HCT116 (cell line): ENCODE results near the gene NLRP14. TPM values are rescaled to one million over a fixed set of nuclear protein-coding genes. Genes with fewer than 3 reads are reported as not detected.

ENCODE experiments used
- ATAC-seq: fragments of 200-7000 bp; cut with Tn5 transposase; 2 replicates; pipeline ENCODE4 v1.9.1; 2020; ENCODE audit warnings: mild to moderate bottlenecking, moderate library complexity
- BruUV-seq: library from RNA; stranded (reverse); fragments of 400-500 nt; replicated peaks from 2 replicates; lab custom pipeline; 2021; lab: Mats Ljungman, UMichigan
- CTCF ChIA-PET: fragments of 300-600 bp; sonication (Branson Sonifier 250); formaldehyde crosslinking; loops from one replicate; lab custom pipeline; 2021; ENCODE audit warnings: antibody characterized with exemption; lab: Charles Lee
- POLR2A ChIA-PET: fragments of 300-600, 350-600 bp; sonication (Branson Sonifier 250); formaldehyde crosslinking; loops from one replicate; lab custom pipeline; 2021; ENCODE audit warnings: antibody characterized with exemption; lab: Charles Lee
- RAD21 ChIA-PET, 2 experiments: fragments of 300-600 bp; sonication (Branson Sonifier 250); formaldehyde crosslinking; loops; one replicate each; lab custom pipeline; 2023; ENCODE audit warnings: low total read pairs in 2 of 2; ENCODE audit not compliant: uncharacterized antibody in 2 of 2, unreplicated experiment in 2 of 2, low non-redundant PET in 1 of 2; lab: Charles Lee
- DNase-seq: peaks from one replicate; pipeline ENCODE4 v3.0.0-alpha.2; 2010; ENCODE audit warnings: low read depth, low spot score
- H2AFZ ChIP-seq: fragments of 200-600 bp; shearing (Covaris generic), sonication (generic); 2 replicates; pipeline ENCODE4 v1.6.1; 2017; ENCODE audit warnings: low read depth, mixed run types, mixed read lengths, antibody characterized with exemption, low read length; ENCODE audit not compliant: poor library complexity, severe bottlenecking
- H3K27ac ChIP-seq: 2 replicates; pipeline ENCODE4 v1.5.1; 2012; ENCODE audit warnings: low read depth, low read length
- H3K27me3 ChIP-seq: fragments of 200-600 bp; sonication (generic); 2 replicates; pipeline ENCODE4 v1.6.1; 2016; ENCODE audit warnings: mixed run types, low read length, mixed read lengths; ENCODE audit not compliant: insufficient read depth
- H3K36me3 ChIP-seq, 2 experiments: fragments of 200-500 bp in 1 of 2; fragments of 200-600 bp in 1 of 2; sonication (Bioruptor generic) in 1 of 2; sonication (generic) in 1 of 2; 2 replicates each; pipeline versions ENCODE4 v1.5.1 to v1.6.1; 2014 to 2016; ENCODE audit warnings: low read length in 2 of 2, inconsistent platforms in 1 of 2, mixed read lengths in 1 of 2, mixed run types in 1 of 2; ENCODE audit not compliant: insufficient read depth in 2 of 2, control insufficient read depth in 1 of 2
- H3K4me1 ChIP-seq, 2 experiments: fragments of 200-600 bp in 1 of 2; sonication (generic) in 1 of 2; 2 replicates each; pipeline versions ENCODE4 v1.5.1 to v1.6.1; 2012 to 2017; ENCODE audit warnings: low read length in 2 of 2, inconsistent platforms in 1 of 2, mild to moderate bottlenecking in 1 of 2, mixed read lengths in 1 of 2, mixed run types in 1 of 2, moderate library complexity in 1 of 2; ENCODE audit not compliant: insufficient read depth in 2 of 2, control insufficient read depth in 1 of 2
- H3K4me2 ChIP-seq: fragments of 200-600 bp; sonication (generic); 2 replicates; pipeline ENCODE4 v1.6.1; 2017; ENCODE audit warnings: mixed run types, low read length, mixed read lengths
- H3K4me3 ChIP-seq, 2 experiments: fragments of 200-600 bp in 1 of 2; sonication (generic) in 1 of 2; replicated peaks in 1 of 2; 2 replicates each; pipeline ENCODE4 v1.5.1; 2011 to 2016; ENCODE audit warnings: low read length in 2 of 2, control low read depth in 1 of 2, low read depth in 1 of 2, mild to moderate bottlenecking in 1 of 2, mixed read lengths in 1 of 2, mixed run types in 1 of 2
- H3K79me2 ChIP-seq: fragments of 200-600 bp; sonication (generic); 2 replicates; pipeline ENCODE4 v1.6.1; 2017; ENCODE audit warnings: mild to moderate bottlenecking, mixed run types, low read length, moderate library complexity, mixed read lengths; ENCODE audit not compliant: insufficient read depth
- H3K9ac ChIP-seq: fragments of 200-600 bp; sonication (generic); 2 replicates; pipeline ENCODE4 v1.6.1; 2016; ENCODE audit warnings: low read length, mixed read lengths
- H3K9me2 ChIP-seq: fragments of 200-600 bp; sonication (generic), shearing (Covaris generic); 2 replicates; pipeline ENCODE4 v1.6.1; 2017; ENCODE audit warnings: mixed run types, mild to moderate bottlenecking, moderate library complexity; ENCODE audit not compliant: insufficient read depth
- H3K9me3 ChIP-seq, 2 experiments: fragments of 200-500 bp in 1 of 2; fragments of 200-600 bp in 1 of 2; sonication (Bioruptor generic) in 1 of 2; sonication (generic) in 1 of 2; 2 replicates each; pipeline ENCODE4 v1.6.1; 2014 to 2017; ENCODE audit warnings: low read length in 2 of 2, mixed read lengths in 2 of 2, inconsistent platforms in 1 of 2, low read depth in 1 of 2, mild to moderate bottlenecking in 1 of 2, mixed run types in 1 of 2, moderate library complexity in 1 of 2; ENCODE audit not compliant: control insufficient read depth in 1 of 2, insufficient read depth in 1 of 2
- H4K20me1 ChIP-seq: fragments of 200-600 bp; sonication (generic), shearing (Covaris generic); 2 replicates; pipeline ENCODE4 v1.6.1; 2017; ENCODE audit warnings: mixed run types, mild to moderate bottlenecking, moderate library complexity; ENCODE audit not compliant: insufficient read depth
- CBX3 ChIP-seq: IDR thresholded peaks from 2 replicates; pipeline ENCODE4 v1.6.1; 2012; ENCODE audit warnings: low read depth
- CEBPB ChIP-seq: IDR thresholded peaks from 2 replicates; pipeline ENCODE4 v1.6.1; 2012; ENCODE audit warnings: low read depth
- ELF1 ChIP-seq: IDR thresholded peaks from 2 replicates; pipeline ENCODE4 v1.6.1; 2012; ENCODE audit warnings: low read depth, borderline replicate concordance
- FOSL1 ChIP-seq: IDR thresholded peaks from 2 replicates; pipeline ENCODE4 v1.6.1; 2012; ENCODE audit warnings: low read depth
- JUND ChIP-seq: IDR thresholded peaks from 2 replicates; pipeline ENCODE4 v1.6.1; 2012
- POLR2AphosphoS5 ChIP-seq: IDR thresholded peaks from 2 replicates; pipeline ENCODE4 v1.6.1; 2011; ENCODE audit warnings: mild to moderate bottlenecking, low read depth, low read length, moderate library complexity
- RAD21 ChIP-seq: IDR thresholded peaks from 2 replicates; pipeline ENCODE4 v1.6.1; 2012; ENCODE audit warnings: low read depth, mild to moderate bottlenecking
- REST ChIP-seq: IDR thresholded peaks from 2 replicates; pipeline ENCODE4 v1.6.1; 2012; ENCODE audit warnings: low read depth
- SP1 ChIP-seq: IDR thresholded peaks from 2 replicates; pipeline ENCODE4 v1.6.1; 2012; ENCODE audit warnings: low read depth
- SRF ChIP-seq: IDR thresholded peaks from 2 replicates; pipeline ENCODE4 v1.6.1; 2012; ENCODE audit warnings: low read depth
- TCF7L2 ChIP-seq: IDR thresholded peaks from 2 replicates; pipeline ENCODE4 v1.7.0; 2011; ENCODE audit warnings: borderline replicate concordance, inconsistent platforms; ENCODE audit not compliant: insufficient read depth, insufficient read length; ENCODE audit errors: extremely low read depth
- ZFX ChIP-seq: fragments of 450-650 bp; IDR thresholded peaks from 2 replicates; pipeline ENCODE4 v1.6.1; 2017
- ZNF274 ChIP-seq: fragments of 200-500 bp; sonication (Bioruptor generic); IDR thresholded peaks from 2 replicates; pipeline ENCODE4 v1.6.1; 2014; ENCODE audit warnings: mild to moderate bottlenecking, low read depth, low read length, inconsistent platforms
- intact Hi-C: fragments of 100-400 bp; cut with micrococcal nuclease; formaldehyde crosslinking; loops from 2 replicates; pipeline ENCODE4 v1.10.0; 2022
- total RNA-seq: library from RNA; stranded (reverse); gene quantifications from one replicate; pipeline ENCODE4 v1.2.1, GENCODE V29; 2021; ENCODE audit not compliant: unreplicated experiment
- TF ChIP-seq, protein P1 (sequence below): IDR thresholded peaks from 2 replicates; pipeline ENCODE4 v1.6.1; 2012
- TF ChIP-seq, protein P2 (sequence below), 3 experiments: fragments of 200-600 bp in 1 of 3; sonication (generic) in 1 of 3; IDR thresholded peaks in 2 of 3; conservative IDR thresholded peaks in 1 of 3; 2 replicates each; pipeline ENCODE4 v1.5.1; 2012 to 2017; ENCODE audit warnings: low read depth in 2 of 3, low read length in 2 of 3, antibody characterized with exemption in 1 of 3, borderline replicate concordance in 1 of 3, control low read depth in 1 of 3, mild to moderate bottlenecking in 1 of 3, mixed read lengths in 1 of 3, mixed run types in 1 of 3, moderate library complexity in 1 of 3; ENCODE audit not compliant: insufficient read depth in 1 of 3
- TF ChIP-seq, protein P3 (sequence below): IDR thresholded peaks from 2 replicates; pipeline ENCODE4 v1.6.1; 2011; ENCODE audit warnings: mild to moderate bottlenecking, low read length, moderate library complexity; ENCODE audit not compliant: insufficient replicate concordance; ENCODE audit errors: extremely low read depth

NLRP14 gene
- total RNA-seq, 1 experiment from 2014 or later: 0.49 TPM

DNA sequence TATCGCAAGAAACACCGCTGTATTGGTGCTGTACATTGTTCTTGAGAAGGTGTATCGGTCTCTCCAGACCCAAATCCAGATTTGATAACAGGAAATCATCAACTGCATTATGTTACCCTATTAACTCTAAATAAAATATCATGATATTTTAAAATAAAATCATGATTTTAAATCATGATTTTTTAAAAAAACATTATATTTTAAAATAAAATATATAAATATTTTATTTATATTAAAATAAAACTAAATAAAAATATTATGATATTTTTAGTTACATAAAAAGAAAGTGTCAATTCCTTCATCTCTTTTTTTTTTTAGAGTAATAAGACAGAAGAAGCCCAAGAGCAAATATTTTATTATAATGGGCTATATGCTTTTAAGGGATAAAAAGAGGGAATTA lies 96.1 kb downstream of the NLRP14 start:
- no peak for DNase-seq
- Histone ChIP-seq H3K9me2 (no peaks in the 10 kb centered on the region), H3K9ac (no peak overlapping the region), H3K36me3 (no peaks in the 10 kb centered on the region), H2AFZ (no peak overlapping the region)
- BruUV-seq: no TSS peak
- no peak for TF ChIP-seq ZNF274
- no peak for TF ChIP-seq ELF1
- TF ChIP-seq JUND: no peak
- TF ChIP-seq SRF: no peak
- no peak for TF ChIP-seq RAD21
- TF ChIP-seq FOSL1: no peak
- TF ChIP-seq POLR2AphosphoS5: no peak
- no peak for TF ChIP-seq REST
- TF ChIP-seq CEBPB: no peak
- no peak for TF ChIP-seq ZFX
- TF ChIP-seq SP1: no peak
- TF ChIP-seq, protein P1, sequence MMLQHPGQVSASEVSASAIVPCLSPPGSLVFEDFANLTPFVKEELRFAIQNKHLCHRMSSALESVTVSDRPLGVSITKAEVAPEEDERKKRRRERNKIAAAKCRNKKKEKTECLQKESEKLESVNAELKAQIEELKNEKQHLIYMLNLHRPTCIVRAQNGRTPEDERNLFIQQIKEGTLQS: no peak
- TF ChIP-seq, protein P2, sequence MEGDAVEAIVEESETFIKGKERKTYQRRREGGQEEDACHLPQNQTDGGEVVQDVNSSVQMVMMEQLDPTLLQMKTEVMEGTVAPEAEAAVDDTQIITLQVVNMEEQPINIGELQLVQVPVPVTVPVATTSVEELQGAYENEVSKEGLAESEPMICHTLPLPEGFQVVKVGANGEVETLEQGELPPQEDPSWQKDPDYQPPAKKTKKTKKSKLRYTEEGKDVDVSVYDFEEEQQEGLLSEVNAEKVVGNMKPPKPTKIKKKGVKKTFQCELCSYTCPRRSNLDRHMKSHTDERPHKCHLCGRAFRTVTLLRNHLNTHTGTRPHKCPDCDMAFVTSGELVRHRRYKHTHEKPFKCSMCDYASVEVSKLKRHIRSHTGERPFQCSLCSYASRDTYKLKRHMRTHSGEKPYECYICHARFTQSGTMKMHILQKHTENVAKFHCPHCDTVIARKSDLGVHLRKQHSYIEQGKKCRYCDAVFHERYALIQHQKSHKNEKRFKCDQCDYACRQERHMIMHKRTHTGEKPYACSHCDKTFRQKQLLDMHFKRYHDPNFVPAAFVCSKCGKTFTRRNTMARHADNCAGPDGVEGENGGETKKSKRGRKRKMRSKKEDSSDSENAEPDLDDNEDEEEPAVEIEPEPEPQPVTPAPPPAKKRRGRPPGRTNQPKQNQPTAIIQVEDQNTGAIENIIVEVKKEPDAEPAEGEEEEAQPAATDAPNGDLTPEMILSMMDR (IDR thresholded peaks at IDR 0.05 in 2 of 3, conservative IDR thresholded peaks at IDR 0.05 in 1 of 3; ENCODE audit: borderline replicate concordance in 1 of 3, insufficient read depth in 1 of 3, low read depth in 2 of 3, low read length in 2 of 3): no peak
- TF ChIP-seq, protein P3, sequence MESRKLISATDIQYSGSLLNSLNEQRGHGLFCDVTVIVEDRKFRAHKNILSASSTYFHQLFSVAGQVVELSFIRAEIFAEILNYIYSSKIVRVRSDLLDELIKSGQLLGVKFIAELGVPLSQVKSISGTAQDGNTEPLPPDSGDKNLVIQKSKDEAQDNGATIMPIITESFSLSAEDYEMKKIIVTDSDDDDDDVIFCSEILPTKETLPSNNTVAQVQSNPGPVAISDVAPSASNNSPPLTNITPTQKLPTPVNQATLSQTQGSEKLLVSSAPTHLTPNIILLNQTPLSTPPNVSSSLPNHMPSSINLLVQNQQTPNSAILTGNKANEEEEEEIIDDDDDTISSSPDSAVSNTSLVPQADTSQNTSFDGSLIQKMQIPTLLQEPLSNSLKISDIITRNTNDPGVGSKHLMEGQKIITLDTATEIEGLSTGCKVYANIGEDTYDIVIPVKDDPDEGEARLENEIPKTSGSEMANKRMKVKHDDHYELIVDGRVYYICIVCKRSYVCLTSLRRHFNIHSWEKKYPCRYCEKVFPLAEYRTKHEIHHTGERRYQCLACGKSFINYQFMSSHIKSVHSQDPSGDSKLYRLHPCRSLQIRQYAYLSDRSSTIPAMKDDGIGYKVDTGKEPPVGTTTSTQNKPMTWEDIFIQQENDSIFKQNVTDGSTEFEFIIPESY: no peak
- TF ChIP-seq CBX3: no peak
- no peak for TF ChIP-seq TCF7L2
- TF ChIP-seq, all 23 proteins: peak for 0
- no peak overlapping the region for H3K27ac ChIP-seq
- ChIA-PET CTCF (no interaction called here), RAD21 (no interaction called here), POLR2A (no interaction called here)
- H3K4me2 ChIP-seq: no peak overlapping the region
- ATAC-seq: no peak
- no peak overlapping the region for H3K4me3 ChIP-seq
- no peaks in the 10 kb centered on the region for H3K9me3 ChIP-seq
- no peaks in the 10 kb centered on the region for H4K20me1 ChIP-seq
- no peaks in the 10 kb centered on the region for H3K4me1 ChIP-seq
- intact Hi-C loops: no loop called here
- H3K27me3 ChIP-seq: peaks cover 39% of the 10 kb centered on the region
- H3K79me2 ChIP-seq: no peaks in the 10 kb centered on the region
